Lower lobe of right lung (tissue), 2 donors: ENCODE results near the gene TMC8. TPM values are rescaled to one million over a fixed set of nuclear protein-coding genes. Genes with fewer than 3 reads are reported as not detected.
A peak's percentile ranks its signal among the peaks of the same experiment; 100 is the strongest.

Experiments
- ATAC-seq, 2 donors: fragments of 200-7000 bp; cut with Tn5 transposase; one replicate each; pipeline ENCODE4 v1.9.1; 2020 to 2022; ENCODE audit warnings: mild to moderate bottlenecking in 2 of 2, moderate library complexity in 2 of 2
- DNase-seq: peaks from one replicate; pipeline ENCODE4 v3.0.0-alpha.2; 2020
- H3K27ac ChIP-seq: fragments of 200-600 bp; one replicate; pipeline ENCODE4 v1.8.0; 2022
- H3K27me3 ChIP-seq: fragments of 200-600 bp; one replicate; pipeline ENCODE4 v1.8.0; 2022; ENCODE audit warnings: low read depth
- H3K36me3 ChIP-seq: fragments of 200-600 bp; one replicate; pipeline ENCODE4 v1.8.0; 2022; ENCODE audit warnings: mild to moderate bottlenecking
- H3K4me1 ChIP-seq: fragments of 200-600 bp; one replicate; pipeline ENCODE4 v1.8.0; 2022
- H3K4me3 ChIP-seq: fragments of 200-600 bp; one replicate; pipeline ENCODE4 v1.8.0; 2022; ENCODE audit warnings: mild to moderate bottlenecking
- H3K9me3 ChIP-seq: fragments of 200-600 bp; one replicate; pipeline ENCODE4 v1.8.0; 2022
- intact Hi-C: fragments of 100-400 bp; cut with DNase I; formaldehyde crosslinking; loops from one replicate; pipeline ENCODE4 v1.11.0; 2022
- total RNA-seq: library from RNA; stranded (reverse); fragmentation: NEBNext Ultra II Directional; extraction: Animal tissue kit (Norgen Biotek cat#: 25700); gene quantifications from one replicate; pipeline ENCODE4 v1.2.1, GENCODE V29; 2021
- TF ChIP-seq, protein P1 (sequence below): fragments of 200-600 bp; IDR thresholded peaks from one replicate; pipeline ENCODE4 v1.8.0; 2022; ENCODE audit warnings: antibody characterized with exemption, mild to moderate bottlenecking
- donor health status: DM: no; HTN: yes; CAD: no; lungs with severe emphysema.

The TMC8 gene
- total RNA-seq, 1 donor from 2014 or later = 33.8 TPM

DNA sequence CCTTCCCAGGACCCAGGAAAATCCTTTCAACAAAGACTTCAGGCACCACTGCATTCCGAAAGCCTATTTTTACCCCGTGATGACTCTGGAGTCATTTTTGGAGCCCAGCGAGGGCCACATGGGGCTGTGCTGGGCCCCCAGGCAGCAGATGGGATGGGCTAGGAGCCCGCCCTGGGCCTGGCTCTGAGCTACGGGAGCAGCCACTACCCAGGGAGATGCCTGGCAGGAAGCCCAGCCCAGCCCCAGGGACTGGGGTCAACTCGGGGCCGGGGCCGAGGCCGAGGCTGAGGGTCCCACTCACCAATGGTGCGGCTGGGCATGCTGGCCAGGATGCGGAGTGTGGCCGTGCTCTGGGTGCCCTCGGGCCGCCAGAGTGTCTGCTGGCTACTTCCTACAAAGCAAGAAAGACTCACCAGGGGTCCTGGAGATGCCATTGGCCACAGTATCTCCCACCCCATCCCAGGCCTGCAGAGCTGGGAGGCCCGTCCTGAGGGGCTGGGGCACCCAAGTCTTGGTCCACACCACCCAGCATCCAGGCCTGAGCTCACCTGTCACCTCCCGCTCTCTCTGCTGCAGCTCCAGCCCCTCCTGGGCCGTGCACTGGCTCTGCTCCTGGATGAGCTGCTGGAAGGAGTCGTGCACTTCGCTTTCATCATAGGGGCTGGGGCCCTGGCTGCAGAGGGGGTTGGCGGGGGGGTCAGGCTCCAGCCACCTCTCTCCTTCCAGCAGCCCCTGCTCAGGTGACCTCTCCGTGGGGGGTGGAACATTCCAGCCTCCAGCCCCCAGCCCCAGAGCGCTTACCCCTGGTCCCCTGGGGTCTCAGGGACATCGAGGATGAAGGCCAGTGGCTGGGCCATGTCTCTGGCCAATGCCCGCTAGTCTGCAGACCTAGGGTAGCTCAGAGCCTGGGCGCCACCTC lies 4.3 kb upstream of the TMC8 start:
- ATAC-seq (no peak), DNase-seq (no peak)
- intact Hi-C loops = loop anchor here (10.0 kb wide), 1 partner anchor 49 kb away; no protein-coding TSS in a partner anchor
- Histone ChIP-seq H3K36me3 (peaks cover 48% of the 10 kb centered on the region), H3K27me3 (no peaks in the 10 kb centered on the region), H3K4me3 (peak overlapping the region; percentile 94), H3K27ac (peak overlapping the region; percentile 91), H3K4me1 (peaks cover 67% of the 10 kb centered on the region), H3K9me3 (no peaks in the 10 kb centered on the region)
- TF ChIP-seq, protein P1, sequence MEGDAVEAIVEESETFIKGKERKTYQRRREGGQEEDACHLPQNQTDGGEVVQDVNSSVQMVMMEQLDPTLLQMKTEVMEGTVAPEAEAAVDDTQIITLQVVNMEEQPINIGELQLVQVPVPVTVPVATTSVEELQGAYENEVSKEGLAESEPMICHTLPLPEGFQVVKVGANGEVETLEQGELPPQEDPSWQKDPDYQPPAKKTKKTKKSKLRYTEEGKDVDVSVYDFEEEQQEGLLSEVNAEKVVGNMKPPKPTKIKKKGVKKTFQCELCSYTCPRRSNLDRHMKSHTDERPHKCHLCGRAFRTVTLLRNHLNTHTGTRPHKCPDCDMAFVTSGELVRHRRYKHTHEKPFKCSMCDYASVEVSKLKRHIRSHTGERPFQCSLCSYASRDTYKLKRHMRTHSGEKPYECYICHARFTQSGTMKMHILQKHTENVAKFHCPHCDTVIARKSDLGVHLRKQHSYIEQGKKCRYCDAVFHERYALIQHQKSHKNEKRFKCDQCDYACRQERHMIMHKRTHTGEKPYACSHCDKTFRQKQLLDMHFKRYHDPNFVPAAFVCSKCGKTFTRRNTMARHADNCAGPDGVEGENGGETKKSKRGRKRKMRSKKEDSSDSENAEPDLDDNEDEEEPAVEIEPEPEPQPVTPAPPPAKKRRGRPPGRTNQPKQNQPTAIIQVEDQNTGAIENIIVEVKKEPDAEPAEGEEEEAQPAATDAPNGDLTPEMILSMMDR = no peak

DNA sequence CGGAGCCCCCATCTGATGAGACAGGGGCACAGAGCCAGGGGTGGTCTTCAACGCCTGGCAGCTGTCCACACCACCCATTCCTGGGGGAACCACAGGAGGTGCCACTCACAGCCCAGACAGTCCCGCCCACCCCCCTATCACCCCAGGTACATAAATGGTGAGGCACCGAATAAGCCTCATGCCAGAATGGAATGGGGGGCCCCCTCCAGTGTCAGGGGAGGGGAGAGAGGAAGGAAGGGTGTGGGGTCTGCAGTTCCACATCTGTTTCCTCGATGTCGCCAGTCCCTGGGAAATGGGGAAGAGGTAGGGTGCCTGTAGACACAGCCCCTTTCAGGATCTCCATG lies 3.7 kb upstream of the TMC8 start:
- intact Hi-C loops = loop anchor here (10.0 kb wide), 1 partner anchor 48 kb away; no protein-coding TSS in a partner anchor
- Histone ChIP-seq H3K4me3 (peak overlapping the region; percentile 94), H3K9me3 (no peaks in the 10 kb centered on the region), H3K4me1 (peaks cover 73% of the 10 kb centered on the region), H3K36me3 (peaks cover 42% of the 10 kb centered on the region), H3K27ac (peak overlapping the region; percentile 91), H3K27me3 (no peaks in the 10 kb centered on the region)
- TF ChIP-seq, protein P1 = no peak
- ATAC-seq = no peak
- no peak for DNase-seq

DNA sequence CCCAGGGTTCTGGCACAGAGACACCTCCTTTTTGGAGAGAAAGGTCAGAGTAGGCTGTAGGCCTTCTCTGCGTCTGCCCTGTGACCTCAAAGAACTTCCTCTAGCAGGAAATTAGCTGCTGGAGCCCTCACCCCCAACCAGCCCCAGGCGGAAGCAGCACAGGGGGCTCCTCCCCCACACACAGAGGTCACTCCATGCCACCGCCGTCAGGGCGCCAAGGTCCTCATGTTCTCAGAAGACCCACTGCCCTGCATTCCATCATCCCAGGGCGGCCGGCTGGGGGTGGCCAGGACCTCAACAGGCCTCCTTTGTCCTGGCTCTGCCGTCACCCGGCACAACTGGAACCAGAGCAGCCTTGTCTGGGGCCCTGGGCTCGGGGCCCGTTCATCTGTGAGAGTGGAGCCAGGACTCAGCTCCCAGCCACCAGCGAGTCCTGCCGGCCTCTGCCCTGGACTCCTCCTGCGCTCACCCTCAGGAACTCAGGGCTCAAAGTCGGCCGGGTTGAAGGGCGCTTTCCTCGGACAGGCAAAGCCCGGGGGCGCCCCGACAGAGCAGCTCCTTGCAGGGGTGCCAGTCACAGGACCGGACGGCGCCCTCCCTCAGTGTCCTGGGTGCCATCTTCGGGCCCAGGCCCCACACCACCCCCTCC lies 3.2 kb upstream of the TMC8 start:
- peak; percentile 43 to 60 for ATAC-seq
- Histone ChIP-seq H3K36me3 (peaks cover 37% of the 10 kb centered on the region), H3K4me3 (peak overlapping the region; percentile 94), H3K9me3 (no peaks in the 10 kb centered on the region), H3K4me1 (peaks cover 74% of the 10 kb centered on the region), H3K27ac (peak overlapping the region; percentile 91), H3K27me3 (no peaks in the 10 kb centered on the region)
- TF ChIP-seq, protein P1 = no peak
- DNase-seq = peak; percentile 90
- intact Hi-C loops = loop anchor here (10.0 kb wide), 1 partner anchor 47 kb away; no protein-coding TSS in a partner anchor

DNA sequence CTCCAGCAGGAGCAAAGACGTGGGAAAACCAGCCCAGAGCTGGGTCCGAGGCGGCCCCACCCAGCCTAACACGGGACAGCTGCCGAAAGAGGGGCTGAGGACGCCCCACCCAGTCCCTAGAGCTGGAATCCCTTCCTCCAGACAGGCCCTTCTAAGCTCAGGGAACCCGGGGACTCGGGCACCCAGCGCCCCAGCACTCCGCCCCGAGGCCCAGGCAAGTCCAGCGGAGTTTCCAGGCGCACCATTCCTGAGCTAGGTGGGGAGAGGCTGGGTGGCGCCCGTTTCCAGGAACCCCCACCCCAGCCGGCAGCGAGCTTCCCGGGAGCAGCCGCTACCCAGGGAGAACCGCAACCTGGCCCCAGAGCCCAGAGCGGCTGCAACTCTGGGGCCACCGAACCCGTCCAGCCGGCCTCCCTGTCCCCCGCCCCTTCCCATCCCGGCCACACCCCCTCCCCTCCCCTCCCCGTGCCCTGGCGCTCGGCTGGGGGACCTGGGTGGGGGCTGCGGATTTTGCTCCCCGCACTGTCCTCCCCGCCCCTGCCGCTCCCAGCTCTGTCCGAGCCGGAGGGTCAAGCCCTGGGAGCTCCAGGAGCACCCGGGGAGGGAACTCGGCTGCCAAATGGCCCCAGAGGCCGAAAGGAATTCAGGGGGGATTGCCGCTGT lies 2.6 kb upstream of the TMC8 start:
- ATAC-seq (peak; percentile 53 to 59), DNase-seq (no peak)
- intact Hi-C loops = loop anchor here (10.0 kb wide), 1 partner anchor 47 kb away; no protein-coding TSS in a partner anchor
- Histone ChIP-seq H3K27ac (peak overlapping the region; percentile 91), H3K36me3 (peaks cover 30% of the 10 kb centered on the region), H3K9me3 (no peaks in the 10 kb centered on the region), H3K27me3 (no peaks in the 10 kb centered on the region), H3K4me1 (peaks cover 80% of the 10 kb centered on the region), H3K4me3 (peak overlapping the region; percentile 94)
- TF ChIP-seq, protein P1 = no peak
